Neural cell (in vitro differentiated cells): ENCODE data around the gene C7orf25. TPM values are rescaled to one million over a fixed set of nuclear protein-coding genes. Genes with fewer than 3 reads are reported as not detected.

Experiments used
- H2AFZ ChIP-seq: fragments of 200-600, 300-800 bp; sonication (generic), shearing (Covaris generic); 2 replicates; pipeline ENCODE4 v1.6.0; 2014; ENCODE audit warnings: low read depth, mild to moderate bottlenecking, antibody characterized with exemption, low read length, moderate library complexity
- H3F3A ChIP-seq: fragments of 200-600 bp; shearing (Covaris generic); 2 replicates; pipeline ENCODE4 v1.6.1; 2016; ENCODE audit warnings: mild to moderate bottlenecking, moderate library complexity, mixed read lengths, antibody characterized with exemption, low read length; ENCODE audit not compliant: insufficient read depth, poor library complexity, severe bottlenecking
- H3K27ac ChIP-seq: fragments of 200-600, 300-800 bp; sonication (generic), shearing (Covaris generic); 2 replicates; pipeline ENCODE4 v1.5.1; 2014; ENCODE audit warnings: mild to moderate bottlenecking, low read length, moderate library complexity
- H3K27me3 ChIP-seq: fragments of 300-800, 200-600 bp; sonication (generic), shearing (Covaris generic); 2 replicates; pipeline ENCODE4 v1.6.0; 2014; ENCODE audit warnings: mild to moderate bottlenecking, low read depth, low read length, moderate library complexity; ENCODE audit not compliant: insufficient read depth
- H3K36me3 ChIP-seq: fragments of 300-800, 200-600 bp; sonication (generic), shearing (Covaris generic); 2 replicates; pipeline ENCODE4 v1.5.1; 2014; ENCODE audit warnings: mild to moderate bottlenecking, antibody characterized with exemption, low read length, moderate library complexity; ENCODE audit not compliant: insufficient read depth
- H3K4me2 ChIP-seq: fragments of 300-800, 200-600 bp; sonication (generic), shearing (Covaris generic); 2 replicates; pipeline ENCODE4 v1.6.0; 2014; ENCODE audit warnings: mild to moderate bottlenecking, low read length
- H3K4me3 ChIP-seq: fragments of 300-800, 200-600 bp; sonication (generic), shearing (Covaris generic); 2 replicates; pipeline ENCODE4 v1.5.1; 2014; ENCODE audit warnings: mild to moderate bottlenecking, low read length, moderate library complexity
- H3K79me2 ChIP-seq: fragments of 200-600 bp; shearing (Covaris generic); replicated peaks from 2 replicates; pipeline ENCODE4 v1.6.0; 2014; ENCODE audit warnings: mild to moderate bottlenecking, low read length, moderate library complexity; ENCODE audit not compliant: insufficient read depth
- H3K9ac ChIP-seq: fragments of 300-800, 200-600 bp; sonication (generic), shearing (Covaris generic); 2 replicates; pipeline ENCODE4 v1.6.1; 2016; ENCODE audit warnings: mild to moderate bottlenecking, low read length, mixed read lengths
- H3K9me2 ChIP-seq: fragments of 200-600 bp; shearing (Covaris generic); 2 replicates; pipeline ENCODE4 v1.6.1; 2016; ENCODE audit warnings: mild to moderate bottlenecking, low read length, mixed read lengths; ENCODE audit not compliant: insufficient read depth
- H3K9me3 ChIP-seq: fragments of 200-600, 300-800 bp; sonication (generic), shearing (Covaris generic); 2 replicates; pipeline ENCODE4 v1.6.1; 2016; ENCODE audit warnings: mild to moderate bottlenecking, mixed run types, low read length, moderate library complexity, mixed read lengths
- H4K20me1 ChIP-seq: fragments of 200-600 bp; shearing (Covaris generic); 2 replicates; pipeline ENCODE4 v1.6.1; 2016; ENCODE audit warnings: mild to moderate bottlenecking, mixed run types; ENCODE audit not compliant: insufficient read depth
- EP300 ChIP-seq: fragments of 450-650 bp; conservative IDR thresholded peaks from 2 replicates; pipeline ENCODE4 v1.6.1; 2014; ENCODE audit warnings: antibody characterized with exemption, mild to moderate bottlenecking, moderate library complexity; ENCODE audit not compliant: poor library complexity, severe bottlenecking
- EZH2 ChIP-seq: fragments of 200-600, 300-800 bp; shearing (Covaris generic), sonication (generic); IDR thresholded peaks from 2 replicates; pipeline ENCODE4 v1.6.1; 2014; ENCODE audit warnings: antibody characterized with exemption, low read length, borderline replicate concordance, mild to moderate bottlenecking; ENCODE audit not compliant: insufficient read depth, poor library complexity, severe bottlenecking
- MXI1 ChIP-seq: fragments of 450-650 bp; conservative IDR thresholded peaks from 2 replicates; pipeline ENCODE4 v1.6.1; 2014; ENCODE audit warnings: antibody characterized with exemption, mild to moderate bottlenecking; ENCODE audit not compliant: poor library complexity, severe bottlenecking
- POLR2AphosphoS5 ChIP-seq: IDR thresholded peaks from 2 replicates; pipeline ENCODE4 v1.6.1; 2012
- RAD21 ChIP-seq: fragments of 450-650 bp; conservative IDR thresholded peaks from 2 replicates; pipeline ENCODE4 v1.6.1; 2014; ENCODE audit warnings: antibody characterized with exemption, mild to moderate bottlenecking, moderate library complexity
- SMC3 ChIP-seq: fragments of 450-650 bp; conservative IDR thresholded peaks from 2 replicates; pipeline ENCODE4 v1.6.1; 2014; ENCODE audit warnings: antibody characterized with exemption, mild to moderate bottlenecking, moderate library complexity; ENCODE audit not compliant: poor library complexity
- TAF1 ChIP-seq: IDR thresholded peaks from 2 replicates; pipeline ENCODE4 v1.6.1; 2012; ENCODE audit warnings: low read depth
- polyA plus RNA-seq: library from polyadenylated mRNA; depleted of rRNA; stranded (reverse); fragments of >200 nt; gene quantifications from 2 replicates; pipeline ENCODE4 v1.2.3, GENCODE V29; 2014
- TF ChIP-seq, protein P1 (sequence below): fragments of 450-650 bp; IDR thresholded peaks from 2 replicates; pipeline ENCODE4 v1.5.1; 2014; ENCODE audit warnings: antibody characterized with exemption, mild to moderate bottlenecking, moderate library complexity; ENCODE audit not compliant: poor library complexity, severe bottlenecking
- TF ChIP-seq, protein P2 (sequence below): IDR thresholded peaks from 2 replicates; pipeline ENCODE4 v1.6.1; 2012; ENCODE audit warnings: borderline replicate concordance

C7orf25 gene
- polyA plus RNA-seq, 1 donor from 2014 or later: 3.9 TPM

DNA sequence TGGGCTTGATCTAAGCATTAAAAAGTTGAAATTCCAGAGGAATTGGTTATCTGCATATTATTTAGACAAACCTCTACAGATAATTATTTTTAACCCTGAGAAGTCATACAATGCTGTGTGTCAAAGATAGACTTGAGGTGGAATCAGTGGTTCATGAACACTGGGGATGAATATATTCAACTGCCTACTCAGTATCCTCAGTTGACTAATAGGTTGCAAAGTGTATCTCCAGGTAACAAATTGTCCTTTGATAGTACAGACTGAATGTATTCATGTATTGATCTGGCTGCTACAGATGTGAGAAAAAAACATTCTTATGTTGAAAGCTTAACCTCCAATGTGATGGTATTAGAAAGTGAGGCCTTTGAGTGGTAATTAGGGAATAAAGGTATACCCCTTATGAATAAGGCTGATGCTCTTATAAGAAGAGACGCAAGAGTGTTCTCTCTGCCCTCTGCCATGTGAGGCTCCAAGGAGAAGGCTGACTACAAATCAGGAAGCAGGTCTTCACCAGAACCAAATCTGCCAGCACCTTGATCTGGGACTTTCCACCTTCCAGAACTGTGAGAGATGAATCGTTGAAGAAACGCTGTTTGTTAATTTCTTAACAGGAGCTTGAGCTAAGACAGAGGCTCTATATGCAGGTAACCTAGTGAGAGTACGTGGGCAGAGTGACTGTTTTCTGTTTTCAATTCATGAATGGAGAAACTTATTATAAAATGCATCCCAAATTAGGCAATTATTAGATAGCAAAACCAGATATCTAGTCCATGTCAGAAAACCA, 27.8 kb upstream of the C7orf25 start:
- no peak overlapping the region for H3K4me3 ChIP-seq
- H3F3A ChIP-seq: no peaks in the 10 kb centered on the region
- no peak overlapping the region for H3K4me2 ChIP-seq
- H3K36me3 ChIP-seq: peaks cover 20% of the 10 kb centered on the region
- H2AFZ ChIP-seq: no peak overlapping the region
- H3K9ac ChIP-seq: no peak overlapping the region
- H3K79me2 ChIP-seq: peaks cover 9% of the 10 kb centered on the region
- no peaks in the 10 kb centered on the region for H3K9me3 ChIP-seq
- no peaks in the 10 kb centered on the region for H4K20me1 ChIP-seq
- no peak overlapping the region for H3K27ac ChIP-seq
- H3K9me2 ChIP-seq: no peaks in the 10 kb centered on the region
- TF ChIP-seq EP300 (no peak), TAF1 (no peak)
- TF ChIP-seq, protein P1, sequence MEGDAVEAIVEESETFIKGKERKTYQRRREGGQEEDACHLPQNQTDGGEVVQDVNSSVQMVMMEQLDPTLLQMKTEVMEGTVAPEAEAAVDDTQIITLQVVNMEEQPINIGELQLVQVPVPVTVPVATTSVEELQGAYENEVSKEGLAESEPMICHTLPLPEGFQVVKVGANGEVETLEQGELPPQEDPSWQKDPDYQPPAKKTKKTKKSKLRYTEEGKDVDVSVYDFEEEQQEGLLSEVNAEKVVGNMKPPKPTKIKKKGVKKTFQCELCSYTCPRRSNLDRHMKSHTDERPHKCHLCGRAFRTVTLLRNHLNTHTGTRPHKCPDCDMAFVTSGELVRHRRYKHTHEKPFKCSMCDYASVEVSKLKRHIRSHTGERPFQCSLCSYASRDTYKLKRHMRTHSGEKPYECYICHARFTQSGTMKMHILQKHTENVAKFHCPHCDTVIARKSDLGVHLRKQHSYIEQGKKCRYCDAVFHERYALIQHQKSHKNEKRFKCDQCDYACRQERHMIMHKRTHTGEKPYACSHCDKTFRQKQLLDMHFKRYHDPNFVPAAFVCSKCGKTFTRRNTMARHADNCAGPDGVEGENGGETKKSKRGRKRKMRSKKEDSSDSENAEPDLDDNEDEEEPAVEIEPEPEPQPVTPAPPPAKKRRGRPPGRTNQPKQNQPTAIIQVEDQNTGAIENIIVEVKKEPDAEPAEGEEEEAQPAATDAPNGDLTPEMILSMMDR: no peak
- no peaks in the 10 kb centered on the region for H3K27me3 ChIP-seq

DNA sequence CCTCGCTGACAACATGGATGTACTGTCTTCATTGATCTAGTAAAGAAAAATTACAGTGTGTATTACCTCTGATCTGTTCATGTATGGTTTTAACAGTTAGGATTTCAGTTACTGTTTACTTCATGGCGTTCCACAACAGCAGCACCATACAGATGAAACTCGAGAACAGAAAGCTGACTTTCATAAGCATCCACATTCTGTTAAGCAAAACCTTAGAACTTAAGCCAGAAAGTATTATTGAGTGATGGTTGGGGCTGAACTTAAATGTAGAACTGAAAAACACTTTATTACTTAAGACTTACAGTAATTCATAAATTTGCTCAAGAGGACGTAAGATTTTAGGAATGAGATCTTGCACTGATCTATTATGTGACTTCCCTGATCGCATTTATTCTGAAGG, 24.0 kb upstream of the C7orf25 start:
- no peak overlapping the region for H3K4me2 ChIP-seq
- H3K9me2 ChIP-seq: no peaks in the 10 kb centered on the region
- H3K27ac ChIP-seq: no peak overlapping the region
- peaks cover 18% of the 10 kb centered on the region for H3K36me3 ChIP-seq
- peaks cover 36% of the 10 kb centered on the region for H3K79me2 ChIP-seq
- H3K4me3 ChIP-seq: no peak overlapping the region
- H4K20me1 ChIP-seq: no peaks in the 10 kb centered on the region
- no peak overlapping the region for H3K9ac ChIP-seq
- H3K27me3 ChIP-seq: no peaks in the 10 kb centered on the region
- no peak for TF ChIP-seq POLR2AphosphoS5
- TF ChIP-seq MXI1: no peak
- TF ChIP-seq RAD21: no peak
- no peak for TF ChIP-seq SMC3
- TF ChIP-seq EP300: no peak
- TF ChIP-seq, protein P1: no peak
- TF ChIP-seq EZH2: no peak
- TF ChIP-seq TAF1: no peak
- TF ChIP-seq, protein P2, sequence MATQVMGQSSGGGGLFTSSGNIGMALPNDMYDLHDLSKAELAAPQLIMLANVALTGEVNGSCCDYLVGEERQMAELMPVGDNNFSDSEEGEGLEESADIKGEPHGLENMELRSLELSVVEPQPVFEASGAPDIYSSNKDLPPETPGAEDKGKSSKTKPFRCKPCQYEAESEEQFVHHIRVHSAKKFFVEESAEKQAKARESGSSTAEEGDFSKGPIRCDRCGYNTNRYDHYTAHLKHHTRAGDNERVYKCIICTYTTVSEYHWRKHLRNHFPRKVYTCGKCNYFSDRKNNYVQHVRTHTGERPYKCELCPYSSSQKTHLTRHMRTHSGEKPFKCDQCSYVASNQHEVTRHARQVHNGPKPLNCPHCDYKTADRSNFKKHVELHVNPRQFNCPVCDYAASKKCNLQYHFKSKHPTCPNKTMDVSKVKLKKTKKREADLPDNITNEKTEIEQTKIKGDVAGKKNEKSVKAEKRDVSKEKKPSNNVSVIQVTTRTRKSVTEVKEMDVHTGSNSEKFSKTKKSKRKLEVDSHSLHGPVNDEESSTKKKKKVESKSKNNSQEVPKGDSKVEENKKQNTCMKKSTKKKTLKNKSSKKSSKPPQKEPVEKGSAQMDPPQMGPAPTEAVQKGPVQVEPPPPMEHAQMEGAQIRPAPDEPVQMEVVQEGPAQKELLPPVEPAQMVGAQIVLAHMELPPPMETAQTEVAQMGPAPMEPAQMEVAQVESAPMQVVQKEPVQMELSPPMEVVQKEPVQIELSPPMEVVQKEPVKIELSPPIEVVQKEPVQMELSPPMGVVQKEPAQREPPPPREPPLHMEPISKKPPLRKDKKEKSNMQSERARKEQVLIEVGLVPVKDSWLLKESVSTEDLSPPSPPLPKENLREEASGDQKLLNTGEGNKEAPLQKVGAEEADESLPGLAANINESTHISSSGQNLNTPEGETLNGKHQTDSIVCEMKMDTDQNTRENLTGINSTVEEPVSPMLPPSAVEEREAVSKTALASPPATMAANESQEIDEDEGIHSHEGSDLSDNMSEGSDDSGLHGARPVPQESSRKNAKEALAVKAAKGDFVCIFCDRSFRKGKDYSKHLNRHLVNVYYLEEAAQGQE: no peak
- H3F3A ChIP-seq: no peaks in the 10 kb centered on the region
- no peak overlapping the region for H2AFZ ChIP-seq
- H3K9me3 ChIP-seq: no peaks in the 10 kb centered on the region
